HL-60 (cell line): ENCODE measurements around the gene NECTIN2.
A peak's percentile ranks its signal among the peaks of the same experiment; 100 is the strongest.

Experiments used
- DNase-seq, 2 experiments: peaks; one replicate each; pipeline ENCODE4 v3.0.0-alpha.2; 2010 to 2020; ENCODE audit warnings: low read depth in 1 of 2, low spot score in 1 of 2
- H3K27ac ChIP-seq: fragments of 250-450 bp; sonication (Bioruptor Pico); replicated peaks from 2 replicates; pipeline ENCODE4 v1.5.1; 2020; ENCODE audit warnings: mild to moderate bottlenecking, moderate library complexity
- H3K27me3 ChIP-seq: fragments of 250-450 bp; sonication (Bioruptor Pico); 2 replicates; pipeline ENCODE4 v1.5.1; 2021; ENCODE audit warnings: mild to moderate bottlenecking, moderate library complexity; ENCODE audit not compliant: insufficient read depth, poor library complexity, severe bottlenecking
- H3K4me3 ChIP-seq: replicated peaks from 2 replicates; pipeline ENCODE4 v1.5.1; 2011; ENCODE audit warnings: mild to moderate bottlenecking, control low read depth, low read length; ENCODE audit not compliant: insufficient read depth
- CTCF ChIP-seq: IDR thresholded peaks from one replicate; pipeline ENCODE4 v1.5.1; 2011; ENCODE audit warnings: low read length, control low read depth, inconsistent platforms; ENCODE audit not compliant: insufficient read depth
- GABPA ChIP-seq: IDR thresholded peaks from 2 replicates; pipeline ENCODE4 v1.6.1; 2012; ENCODE audit warnings: low read depth
- POLR2AphosphoS5 ChIP-seq: IDR thresholded peaks from 2 replicates; pipeline ENCODE4 v1.6.1; 2012; ENCODE audit warnings: low read depth
- SPI1 ChIP-seq: IDR thresholded peaks from 2 replicates; pipeline ENCODE4 v1.6.1; 2012; ENCODE audit warnings: low read depth, mild to moderate bottlenecking, borderline replicate concordance
- TF ChIP-seq, protein P1 (sequence below): IDR thresholded peaks from 2 replicates; pipeline ENCODE4 v1.6.1; 2012; ENCODE audit warnings: low read depth; ENCODE audit not compliant: insufficient replicate concordance

Gene NECTIN2

GRCh38 chr19:44904426-44904994 is 58.4 kb downstream of the NECTIN2 start:
- no peak overlapping the region for H3K4me3 ChIP-seq
- DNase-seq: no peak
- TF ChIP-seq, protein P1, sequence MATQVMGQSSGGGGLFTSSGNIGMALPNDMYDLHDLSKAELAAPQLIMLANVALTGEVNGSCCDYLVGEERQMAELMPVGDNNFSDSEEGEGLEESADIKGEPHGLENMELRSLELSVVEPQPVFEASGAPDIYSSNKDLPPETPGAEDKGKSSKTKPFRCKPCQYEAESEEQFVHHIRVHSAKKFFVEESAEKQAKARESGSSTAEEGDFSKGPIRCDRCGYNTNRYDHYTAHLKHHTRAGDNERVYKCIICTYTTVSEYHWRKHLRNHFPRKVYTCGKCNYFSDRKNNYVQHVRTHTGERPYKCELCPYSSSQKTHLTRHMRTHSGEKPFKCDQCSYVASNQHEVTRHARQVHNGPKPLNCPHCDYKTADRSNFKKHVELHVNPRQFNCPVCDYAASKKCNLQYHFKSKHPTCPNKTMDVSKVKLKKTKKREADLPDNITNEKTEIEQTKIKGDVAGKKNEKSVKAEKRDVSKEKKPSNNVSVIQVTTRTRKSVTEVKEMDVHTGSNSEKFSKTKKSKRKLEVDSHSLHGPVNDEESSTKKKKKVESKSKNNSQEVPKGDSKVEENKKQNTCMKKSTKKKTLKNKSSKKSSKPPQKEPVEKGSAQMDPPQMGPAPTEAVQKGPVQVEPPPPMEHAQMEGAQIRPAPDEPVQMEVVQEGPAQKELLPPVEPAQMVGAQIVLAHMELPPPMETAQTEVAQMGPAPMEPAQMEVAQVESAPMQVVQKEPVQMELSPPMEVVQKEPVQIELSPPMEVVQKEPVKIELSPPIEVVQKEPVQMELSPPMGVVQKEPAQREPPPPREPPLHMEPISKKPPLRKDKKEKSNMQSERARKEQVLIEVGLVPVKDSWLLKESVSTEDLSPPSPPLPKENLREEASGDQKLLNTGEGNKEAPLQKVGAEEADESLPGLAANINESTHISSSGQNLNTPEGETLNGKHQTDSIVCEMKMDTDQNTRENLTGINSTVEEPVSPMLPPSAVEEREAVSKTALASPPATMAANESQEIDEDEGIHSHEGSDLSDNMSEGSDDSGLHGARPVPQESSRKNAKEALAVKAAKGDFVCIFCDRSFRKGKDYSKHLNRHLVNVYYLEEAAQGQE: no peak
- TF ChIP-seq SPI1 (no peak), POLR2AphosphoS5 (peak; percentile 26)
- peaks cover 10% of the 10 kb centered on the region for H3K27me3 ChIP-seq
- no peak overlapping the region for H3K27ac ChIP-seq

- TF ChIP-seq, protein P1: no peak
- peak; percentile 21; the same call in 1 of the 2 replicates for TF ChIP-seq POLR2AphosphoS5
- no peak within 1 kb of the TSS for H3K4me3 ChIP-seq
Observed at GRCh38 chr19:44905437-44906160, 59.5 kb downstream of the NECTIN2 start, which contains the start of gene APOE. Gene APOE (plus strand): TSS chr19:44905796. CDS start chr19:44906625, 829 bp downstream.

GRCh38 chr19:44907613-44908012 is 61.5 kb downstream of the NECTIN2 start:
- TF ChIP-seq GABPA (no peak), POLR2AphosphoS5 (no peak), SPI1 (no peak), CTCF (no peak)
- TF ChIP-seq, protein P1: no peak
- no peak overlapping the region for H3K4me3 ChIP-seq
- DNase-seq: no peak
- H3K27ac ChIP-seq: no peak overlapping the region
- H3K27me3 ChIP-seq: peaks cover 10% of the 10 kb centered on the region

More at GRCh38 chr19:44905437-44906160, 59.5 kb downstream of the NECTIN2 start, which contains the start of gene APOE:
- peaks cover 10% of the 10 kb centered on the region for H3K27me3 ChIP-seq
- no peak for DNase-seq
- no peak within 1 kb of the TSS for H3K27ac ChIP-seq
